ENCODE measurements around the gene AGAP1. TPM values are rescaled to one million over a fixed set of nuclear protein-coding genes. Genes with fewer than 3 reads are reported as not detected.

The AGAP1 gene
- total RNA-seq, 1 donor from 2014 or later = 43.9 TPM

- Mint-ChIP-seq H3K4me3 (ENCODE audit: unreplicated experiment) (no peak overlapping the region), H3K36me3 (ENCODE audit: low read depth, unreplicated experiment) (no peaks in the 10 kb centered on the region), H3K27ac (ENCODE audit: unreplicated experiment) (no peak overlapping the region), H3K27me3 (ENCODE audit: unreplicated experiment) (peaks cover 2% of the 10 kb centered on the region), H3K4me1 (ENCODE audit: unreplicated experiment) (no peaks in the 10 kb centered on the region), H3K9me3 (ENCODE audit: unreplicated experiment) (no peaks in the 10 kb centered on the region)
- TF ChIP-seq CTCF (IDR thresholded peaks at IDR 0.05; ENCODE audit: unreplicated experiment) = no peak
- no peak for DNase-seq (ENCODE audit: low spot score)
These were observed 35.8 kb downstream of the AGAP1 start for GRCh38 chr2:235529621-235530020.

GRCh38 chr2:235530735-235531134 lies 36.9 kb downstream of the AGAP1 start:
- TF ChIP-seq CTCF (IDR thresholded peaks at IDR 0.05; ENCODE audit: unreplicated experiment) = no peak
- DNase-seq (ENCODE audit: low spot score) = no peak
- Mint-ChIP-seq H3K4me1 (ENCODE audit: unreplicated experiment) (no peaks in the 10 kb centered on the region), H3K4me3 (ENCODE audit: unreplicated experiment) (no peak overlapping the region), H3K27me3 (ENCODE audit: unreplicated experiment) (peaks cover 2% of the 10 kb centered on the region), H3K9me3 (ENCODE audit: unreplicated experiment) (no peaks in the 10 kb centered on the region), H3K36me3 (ENCODE audit: low read depth, unreplicated experiment) (no peaks in the 10 kb centered on the region), H3K27ac (ENCODE audit: unreplicated experiment) (no peak overlapping the region)

DNA sequence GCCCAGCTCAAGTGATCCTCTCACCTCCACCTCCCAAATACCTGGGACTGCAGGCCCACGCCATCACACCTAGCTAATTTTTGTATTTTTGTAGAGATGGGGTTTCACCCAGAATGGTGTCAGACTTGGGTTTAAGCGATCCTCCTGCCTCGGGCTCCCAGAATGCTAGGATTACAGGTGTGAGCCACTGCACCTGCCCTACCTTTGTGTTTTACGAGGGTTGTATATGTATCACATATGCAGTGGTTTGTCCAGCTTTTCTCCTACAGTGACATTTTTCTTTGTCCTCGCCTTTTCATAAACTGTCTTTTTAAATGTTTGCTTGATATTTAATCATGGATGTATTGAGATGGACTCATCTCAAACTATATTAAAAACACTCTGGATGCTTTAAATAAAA lies 38.5 kb downstream of the AGAP1 start:
- H3K9me3 Mint-ChIP-seq (ENCODE audit: unreplicated experiment) = no peaks in the 10 kb centered on the region
- no peak for DNase-seq (ENCODE audit: low spot score)
- no peak overlapping the region for H3K4me3 Mint-ChIP-seq (ENCODE audit: unreplicated experiment)
- H3K27ac Mint-ChIP-seq (ENCODE audit: unreplicated experiment) = no peak overlapping the region
- peaks cover 6% of the 10 kb centered on the region for H3K27me3 Mint-ChIP-seq (ENCODE audit: unreplicated experiment)
- H3K4me1 Mint-ChIP-seq (ENCODE audit: unreplicated experiment) = no peaks in the 10 kb centered on the region
- TF ChIP-seq CTCF (IDR thresholded peaks at IDR 0.05; ENCODE audit: unreplicated experiment) = no peak
- no peaks in the 10 kb centered on the region for H3K36me3 Mint-ChIP-seq (ENCODE audit: low read depth, unreplicated experiment)

- Mint-ChIP-seq H3K27ac (ENCODE audit: unreplicated experiment) (no peak overlapping the region), H3K36me3 (ENCODE audit: low read depth, unreplicated experiment) (no peaks in the 10 kb centered on the region), H3K4me3 (ENCODE audit: unreplicated experiment) (no peak overlapping the region), H3K9me3 (ENCODE audit: unreplicated experiment) (no peaks in the 10 kb centered on the region), H3K27me3 (ENCODE audit: unreplicated experiment) (peaks cover 7% of the 10 kb centered on the region), H3K4me1 (ENCODE audit: unreplicated experiment) (no peaks in the 10 kb centered on the region)
- no peak for DNase-seq (ENCODE audit: low spot score)
- TF ChIP-seq CTCF (IDR thresholded peaks at IDR 0.05; ENCODE audit: unreplicated experiment) = no peak
These were observed 39.4 kb downstream of the AGAP1 start for GRCh38 chr2:235533198-235533597.

DNA sequence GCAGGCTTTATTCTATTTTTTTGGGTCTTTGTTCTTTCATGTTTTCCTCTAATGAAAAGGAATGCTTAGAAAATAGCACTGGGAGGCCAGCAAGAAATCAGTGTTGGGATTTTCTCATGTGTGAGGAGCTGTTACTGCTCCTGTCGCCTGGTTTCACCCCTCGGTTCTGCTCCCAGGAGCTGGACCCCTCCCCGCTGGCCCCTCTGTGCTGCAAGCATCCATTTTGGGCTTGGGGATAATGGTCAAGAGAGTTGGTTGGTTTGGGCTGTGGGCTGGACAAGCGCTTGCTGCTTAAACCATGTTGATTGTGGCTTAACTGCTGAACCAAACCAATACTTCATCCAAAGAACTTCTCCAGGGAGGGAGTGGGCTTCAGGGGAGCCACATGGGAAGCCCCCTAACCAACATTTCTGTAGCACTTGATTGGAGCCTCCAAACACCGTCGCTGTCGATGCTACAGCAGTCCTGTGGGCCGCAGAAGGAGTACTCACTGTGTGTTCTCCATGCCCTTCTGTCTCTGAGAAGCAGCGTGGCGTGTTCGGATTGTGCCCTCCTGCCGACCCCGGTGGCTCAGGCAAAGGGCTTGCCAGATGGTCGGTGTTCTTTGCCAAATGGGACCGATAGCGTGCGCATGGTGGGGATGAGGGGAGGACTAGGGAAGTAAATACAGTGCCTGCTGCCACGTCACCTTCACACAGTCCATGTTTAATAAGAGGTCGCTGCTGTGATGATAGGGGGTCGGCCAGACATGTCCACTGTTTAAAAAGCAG lies 40.0 kb downstream of the AGAP1 start:
- DNase-seq (ENCODE audit: low spot score) = no peak

More for the DNA sequence above, 40.0 kb downstream of the AGAP1 start:
- no peak overlapping the region for H3K4me3 Mint-ChIP-seq (ENCODE audit: unreplicated experiment)
- H3K36me3 Mint-ChIP-seq (ENCODE audit: low read depth, unreplicated experiment) = no peaks in the 10 kb centered on the region
- peaks cover 7% of the 10 kb centered on the region for H3K27me3 Mint-ChIP-seq (ENCODE audit: unreplicated experiment)
- TF ChIP-seq CTCF (IDR thresholded peaks at IDR 0.05; ENCODE audit: unreplicated experiment) = no peak
- no peaks in the 10 kb centered on the region for H3K9me3 Mint-ChIP-seq (ENCODE audit: unreplicated experiment)
- no peak overlapping the region for H3K27ac Mint-ChIP-seq (ENCODE audit: unreplicated experiment)
- H3K4me1 Mint-ChIP-seq (ENCODE audit: unreplicated experiment) = no peaks in the 10 kb centered on the region
